Activated naive CD4-positive, alpha-beta T cell treated with anti-CD3 and anti-CD28 coated beads, Interleukin-2, amount 50 U/mL, for 24 hours (primary cell): ENCODE data around the gene AGAP1.

Experiments used
- H3K27ac Mint-ChIP-seq: one replicate; pipeline ENCODE4 v1.8.0; 2021; ENCODE audit warnings: mild to moderate bottlenecking, mixed read lengths
- H3K27me3 Mint-ChIP-seq: one replicate; pipeline ENCODE4 v1.8.0; 2021; ENCODE audit warnings: mixed read lengths
- H3K36me3 Mint-ChIP-seq: one replicate; pipeline ENCODE4 v1.8.0; 2021; ENCODE audit warnings: mixed read lengths
- H3K4me1 Mint-ChIP-seq: one replicate; pipeline ENCODE4 v1.8.0; 2021; ENCODE audit warnings: mixed read lengths
- H3K4me3 Mint-ChIP-seq: one replicate; pipeline ENCODE4 v1.8.0; 2021; ENCODE audit warnings: mild to moderate bottlenecking, mixed read lengths
- H3K9me3 Mint-ChIP-seq: one replicate; pipeline ENCODE4 v1.8.0; 2021; ENCODE audit warnings: mixed read lengths

Gene AGAP1

DNA sequence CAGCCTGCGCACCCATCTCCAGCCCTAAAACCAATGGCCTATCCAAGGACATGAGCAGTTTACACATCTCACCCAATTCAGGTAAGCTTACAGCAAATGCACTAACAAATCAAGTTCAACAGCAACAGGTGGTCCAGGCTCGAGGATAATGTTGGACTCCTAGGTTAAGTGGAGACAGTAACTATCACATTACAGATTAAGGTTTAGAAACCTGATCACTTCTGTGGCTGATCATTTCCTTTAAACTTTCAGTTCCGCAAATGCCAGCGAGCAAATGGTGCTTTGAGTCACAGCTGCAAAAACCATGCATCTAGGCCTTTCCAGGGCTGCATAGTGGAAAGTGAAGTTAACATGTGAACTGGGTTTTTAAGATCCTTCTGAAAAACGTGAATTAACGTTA, 415.0 kb downstream of the AGAP1 start:
- Mint-ChIP-seq H3K9me3 (peaks cover under 1% of the 10 kb centered on the region), H3K27me3 (peaks cover 6% of the 10 kb centered on the region), H3K27ac (no peak overlapping the region), H3K36me3 (no peaks in the 10 kb centered on the region), H3K4me3 (no peak overlapping the region), H3K4me1 (no peaks in the 10 kb centered on the region)

DNA sequence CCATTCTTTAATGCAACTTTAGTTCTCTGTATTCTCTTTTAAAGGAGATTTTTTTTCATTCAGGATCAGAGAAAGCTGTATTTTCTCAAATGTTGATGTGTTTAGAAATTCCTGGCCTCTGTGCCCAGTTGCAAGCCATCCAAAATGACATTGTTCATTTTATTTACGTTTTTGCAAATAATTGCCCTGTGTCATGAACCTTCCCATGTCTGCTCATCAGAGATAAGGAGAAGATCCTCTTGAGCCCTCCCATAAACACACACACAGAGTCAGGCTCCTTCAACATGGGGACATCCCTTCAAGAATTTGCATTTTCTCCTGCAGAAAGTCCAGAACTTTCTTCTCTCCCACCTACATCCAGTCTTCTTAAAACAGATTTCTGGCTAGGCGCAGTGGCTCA, 415.5 kb downstream of the AGAP1 start:
- H3K4me3 Mint-ChIP-seq, result no peak overlapping the region
- H3K9me3 Mint-ChIP-seq, result peaks cover 3% of the 10 kb centered on the region
- no peak overlapping the region for H3K27ac Mint-ChIP-seq
- no peaks in the 10 kb centered on the region for H3K4me1 Mint-ChIP-seq
- H3K36me3 Mint-ChIP-seq, result no peaks in the 10 kb centered on the region
- peaks cover 8% of the 10 kb centered on the region for H3K27me3 Mint-ChIP-seq

DNA sequence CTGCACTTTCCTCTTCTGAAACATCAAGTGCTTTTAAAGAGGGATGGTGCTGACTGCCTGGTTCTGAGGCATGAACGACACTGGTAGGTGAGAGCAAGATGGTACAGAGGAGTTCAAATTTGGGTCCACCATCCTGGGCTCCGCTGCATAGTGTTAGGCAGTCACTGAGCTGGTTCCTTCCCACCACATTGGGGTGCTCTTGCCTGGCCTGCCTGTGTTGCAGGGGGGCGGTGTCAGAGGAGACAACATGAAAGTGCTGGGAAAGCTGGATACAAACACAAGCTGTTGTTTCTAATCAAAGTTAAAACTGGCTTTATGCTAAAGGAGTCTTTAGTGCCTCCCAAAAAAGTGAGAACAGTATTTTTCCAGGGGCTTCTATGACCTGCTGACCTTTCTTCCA, 416.2 kb downstream of the AGAP1 start:
- Mint-ChIP-seq H3K36me3 (no peaks in the 10 kb centered on the region), H3K27ac (no peak overlapping the region), H3K27me3 (peaks cover 12% of the 10 kb centered on the region), H3K4me3 (no peak overlapping the region), H3K4me1 (no peaks in the 10 kb centered on the region), H3K9me3 (peaks cover 3% of the 10 kb centered on the region)

DNA sequence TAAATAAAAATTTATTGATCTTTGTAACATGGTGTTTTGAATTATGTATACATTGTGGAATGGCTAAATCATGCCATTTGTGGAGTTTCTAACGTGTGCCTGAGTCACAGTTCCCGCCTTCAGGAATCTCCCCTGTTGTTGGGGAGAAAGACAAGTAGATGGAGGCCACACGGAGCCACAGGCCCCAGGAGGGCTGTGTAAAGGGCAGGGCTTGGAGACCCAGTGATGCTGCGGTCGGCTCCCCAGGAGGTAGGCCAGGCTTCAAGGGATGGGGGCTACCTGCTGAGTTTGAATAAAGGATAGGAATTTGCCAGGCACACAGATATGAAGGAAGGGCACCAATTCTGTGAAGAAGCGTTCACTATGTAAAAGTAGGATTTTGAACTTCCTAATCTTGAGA, 417.3 kb downstream of the AGAP1 start:
- H3K36me3 Mint-ChIP-seq, result no peaks in the 10 kb centered on the region
- no peaks in the 10 kb centered on the region for H3K4me1 Mint-ChIP-seq

DNA sequence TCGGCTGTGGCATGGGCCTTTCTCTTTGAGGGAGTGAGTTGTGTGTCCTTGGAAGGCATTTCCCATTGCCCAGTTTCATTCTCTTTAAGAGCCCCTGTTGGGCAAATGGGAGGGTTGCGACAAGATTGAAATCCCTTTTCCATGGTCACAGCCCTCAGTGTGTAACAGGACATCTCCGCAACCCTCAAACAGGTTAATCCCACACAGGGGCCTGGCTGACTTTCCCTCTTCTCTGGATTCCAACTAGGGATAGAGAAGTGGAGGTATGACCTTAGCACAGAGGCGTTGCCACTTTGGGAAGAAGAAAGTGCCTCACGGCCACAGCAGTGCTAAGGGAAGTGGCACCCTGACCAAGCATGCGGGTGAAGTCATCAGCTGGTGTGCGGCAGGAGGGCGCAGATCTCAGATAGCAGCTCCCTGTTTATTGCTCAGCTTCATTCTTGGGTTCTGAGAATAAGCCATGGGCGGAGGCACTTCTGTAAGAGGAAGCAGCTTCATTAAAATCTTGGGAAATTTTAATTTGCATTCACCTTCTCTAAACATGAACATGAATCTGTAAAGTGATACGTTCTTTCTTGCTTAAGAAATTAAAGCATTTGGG, 417.9 kb downstream of the AGAP1 start:
- Mint-ChIP-seq H3K9me3 (peaks cover 3% of the 10 kb centered on the region), H3K4me1 (no peaks in the 10 kb centered on the region), H3K27me3 (peaks cover 10% of the 10 kb centered on the region), H3K4me3 (no peak overlapping the region), H3K27ac (no peak overlapping the region), H3K36me3 (no peaks in the 10 kb centered on the region)

More for the DNA sequence above, 417.3 kb downstream of the AGAP1 start:
- peaks cover 11% of the 10 kb centered on the region for H3K27me3 Mint-ChIP-seq
- H3K4me3 Mint-ChIP-seq, result no peak overlapping the region
- peaks cover 3% of the 10 kb centered on the region for H3K9me3 Mint-ChIP-seq
- H3K27ac Mint-ChIP-seq, result no peak overlapping the region

DNA sequence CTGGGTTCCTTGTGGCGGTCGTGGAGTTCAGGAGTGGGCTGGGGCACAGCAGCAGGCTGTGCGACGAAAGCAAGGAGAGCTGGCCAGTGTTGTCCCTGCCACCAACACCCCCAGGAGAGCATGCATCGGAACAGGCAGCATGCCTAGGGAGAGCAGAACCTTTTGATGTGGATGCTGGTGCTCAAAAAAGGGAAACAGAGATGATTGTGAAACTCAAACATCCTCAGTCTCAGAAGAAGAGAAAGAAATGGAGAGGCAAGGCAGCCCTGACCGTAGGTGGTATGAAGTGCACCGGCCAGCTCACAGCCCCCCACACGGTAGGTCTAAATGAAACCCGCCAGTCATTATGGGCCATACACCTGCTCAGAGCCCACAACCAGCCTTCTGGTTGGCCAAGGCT, 420.9 kb downstream of the AGAP1 start:
- no peak overlapping the region for H3K4me3 Mint-ChIP-seq
- peaks cover 10% of the 10 kb centered on the region for H3K27me3 Mint-ChIP-seq
- no peak overlapping the region for H3K27ac Mint-ChIP-seq
- peaks cover 3% of the 10 kb centered on the region for H3K9me3 Mint-ChIP-seq
- H3K4me1 Mint-ChIP-seq, result no peaks in the 10 kb centered on the region
- H3K36me3 Mint-ChIP-seq, result no peaks in the 10 kb centered on the region

DNA sequence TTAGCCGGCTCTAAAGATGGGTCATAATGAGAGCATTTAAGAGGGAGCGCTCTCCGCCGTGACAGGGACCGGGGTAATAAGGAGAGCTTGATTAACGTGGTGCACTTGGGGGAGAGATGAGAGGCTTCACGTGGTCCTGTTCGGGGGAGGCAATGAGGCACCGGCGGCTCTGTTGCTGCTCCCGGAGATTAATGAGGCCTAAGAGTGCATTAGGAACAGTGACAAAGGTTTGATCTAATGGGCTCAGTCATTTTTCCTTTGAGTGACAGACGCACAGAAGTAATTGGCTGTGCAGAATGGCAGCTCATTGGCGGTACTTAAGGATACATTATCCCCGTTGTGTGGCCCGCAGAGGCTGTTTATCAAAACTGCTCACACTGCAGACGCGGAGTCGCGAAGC, 423.7 kb downstream of the AGAP1 start:
- H3K36me3 Mint-ChIP-seq, result no peaks in the 10 kb centered on the region
- H3K27me3 Mint-ChIP-seq, result peaks cover 7% of the 10 kb centered on the region
- H3K27ac Mint-ChIP-seq, result no peak overlapping the region
- H3K4me1 Mint-ChIP-seq, result no peaks in the 10 kb centered on the region
- peaks cover 3% of the 10 kb centered on the region for H3K9me3 Mint-ChIP-seq
- no peak overlapping the region for H3K4me3 Mint-ChIP-seq

DNA sequence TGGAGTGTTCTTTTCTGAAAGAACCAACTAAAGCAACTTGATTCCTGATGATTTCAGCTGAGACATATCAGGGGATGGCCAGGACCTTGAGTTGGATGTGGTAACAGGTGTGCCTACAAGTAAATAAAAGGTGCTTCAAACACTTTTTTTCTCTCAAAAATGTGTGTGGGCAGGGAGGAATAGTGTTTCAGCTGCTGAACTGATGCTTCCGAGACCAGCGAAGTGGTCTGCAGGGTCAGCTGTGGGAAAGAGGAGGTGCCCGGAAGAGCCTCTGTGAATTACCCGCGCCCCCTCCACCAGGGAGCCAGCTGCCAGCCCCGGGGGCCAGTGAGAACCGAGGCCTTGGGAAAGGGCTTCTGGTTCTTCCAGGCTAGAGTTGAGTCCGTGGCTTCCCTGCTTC, 425.0 kb downstream of the AGAP1 start:
- no peaks in the 10 kb centered on the region for H3K36me3 Mint-ChIP-seq
- H3K4me1 Mint-ChIP-seq, result no peaks in the 10 kb centered on the region
- H3K4me3 Mint-ChIP-seq, result no peak overlapping the region
- H3K27me3 Mint-ChIP-seq, result peaks cover 7% of the 10 kb centered on the region
- peaks cover 3% of the 10 kb centered on the region for H3K9me3 Mint-ChIP-seq
- H3K27ac Mint-ChIP-seq, result no peak overlapping the region

DNA sequence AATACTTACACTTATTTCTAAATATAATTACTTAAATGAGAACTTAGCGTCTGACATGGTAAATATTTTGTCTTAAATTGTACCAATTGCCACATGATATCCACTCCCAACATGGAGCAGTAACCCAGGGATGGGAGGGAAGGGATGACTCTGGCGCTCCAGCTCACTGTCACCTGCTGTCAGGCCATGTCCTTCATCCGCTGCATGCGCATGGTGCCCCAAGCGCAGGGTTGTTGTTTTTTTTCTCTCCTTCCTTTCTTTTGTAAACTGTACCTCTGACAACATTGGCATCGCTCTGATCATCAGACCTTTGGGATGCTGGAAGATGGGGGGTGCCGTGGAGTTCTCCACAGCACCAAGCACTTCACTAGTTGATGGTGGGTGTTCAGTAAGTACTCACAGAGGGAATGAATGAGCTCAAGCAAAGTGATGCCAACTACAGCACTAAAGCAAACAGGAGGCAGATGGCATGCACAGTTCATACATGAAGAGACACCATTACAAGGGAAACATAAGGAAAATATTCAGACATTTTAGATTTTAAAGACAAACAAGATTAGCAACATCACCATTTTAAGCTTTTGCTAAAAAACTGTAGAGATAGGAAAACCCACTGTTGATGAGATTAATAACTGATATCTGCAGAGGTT, 426.5 kb downstream of the AGAP1 start:
- Mint-ChIP-seq H3K9me3 (no peaks in the 10 kb centered on the region), H3K4me3 (no peak overlapping the region), H3K27ac (no peak overlapping the region), H3K36me3 (no peaks in the 10 kb centered on the region), H3K27me3 (no peaks in the 10 kb centered on the region), H3K4me1 (no peaks in the 10 kb centered on the region)

DNA sequence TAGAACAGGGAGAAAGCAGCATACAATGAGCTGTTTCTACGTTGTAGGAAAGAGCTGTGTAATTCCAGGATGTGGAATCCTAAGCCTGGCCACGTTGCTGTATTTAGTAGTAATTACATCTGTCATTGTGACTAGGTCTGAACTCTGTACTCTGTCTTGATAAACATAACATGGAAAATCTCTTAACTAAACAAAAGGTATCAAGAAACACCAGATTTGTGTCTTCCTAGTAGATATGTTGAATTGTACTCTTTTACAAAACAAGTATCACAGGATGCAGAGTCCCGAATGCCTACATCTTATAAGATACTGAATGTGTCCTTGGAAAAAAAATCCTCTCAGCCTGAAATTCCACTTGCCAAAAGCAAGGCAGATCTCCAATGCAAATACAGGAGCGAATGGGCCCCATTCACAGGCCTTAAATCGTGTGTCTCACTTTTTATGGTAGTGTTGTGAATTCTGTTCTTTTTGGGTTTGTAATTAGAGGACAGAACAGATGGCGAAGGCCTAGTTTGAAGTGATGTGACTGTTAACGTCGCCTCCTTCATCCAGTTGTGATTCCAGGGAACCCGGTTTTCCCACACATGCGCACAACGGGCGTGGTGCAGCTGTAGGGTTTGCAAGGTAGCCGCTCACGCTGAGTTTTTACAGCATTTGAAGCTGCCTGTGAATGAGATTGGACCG, 427.8 kb downstream of the AGAP1 start:
- no peaks in the 10 kb centered on the region for H3K27me3 Mint-ChIP-seq

DNA sequence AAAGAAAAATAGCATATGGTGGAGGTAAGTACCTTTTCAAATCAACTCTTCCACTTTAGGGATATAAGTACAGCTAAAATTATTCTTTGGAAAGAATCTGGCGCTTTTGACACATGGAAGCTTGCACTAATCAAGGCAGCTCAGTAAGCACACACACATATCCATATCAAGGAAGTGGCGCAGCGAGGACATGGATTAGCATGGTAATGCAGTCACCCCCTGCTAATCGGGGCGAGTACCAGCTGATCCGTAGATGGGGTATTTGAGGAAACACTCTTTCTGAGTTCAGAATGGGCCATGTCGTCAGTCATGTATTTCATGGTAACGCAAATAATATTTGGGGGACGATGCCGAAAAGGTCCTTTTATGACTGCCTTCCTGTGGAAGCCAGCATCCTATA, 429.0 kb downstream of the AGAP1 start:
- Mint-ChIP-seq H3K27me3 (no peaks in the 10 kb centered on the region), H3K9me3 (no peaks in the 10 kb centered on the region), H3K4me3 (no peak overlapping the region), H3K27ac (no peak overlapping the region), H3K36me3 (no peaks in the 10 kb centered on the region), H3K4me1 (no peaks in the 10 kb centered on the region)

More for the DNA sequence above, 427.8 kb downstream of the AGAP1 start:
- H3K4me1 Mint-ChIP-seq, result no peaks in the 10 kb centered on the region
- H3K4me3 Mint-ChIP-seq, result no peak overlapping the region
- no peak overlapping the region for H3K27ac Mint-ChIP-seq
- no peaks in the 10 kb centered on the region for H3K36me3 Mint-ChIP-seq
- H3K9me3 Mint-ChIP-seq, result no peaks in the 10 kb centered on the region

DNA sequence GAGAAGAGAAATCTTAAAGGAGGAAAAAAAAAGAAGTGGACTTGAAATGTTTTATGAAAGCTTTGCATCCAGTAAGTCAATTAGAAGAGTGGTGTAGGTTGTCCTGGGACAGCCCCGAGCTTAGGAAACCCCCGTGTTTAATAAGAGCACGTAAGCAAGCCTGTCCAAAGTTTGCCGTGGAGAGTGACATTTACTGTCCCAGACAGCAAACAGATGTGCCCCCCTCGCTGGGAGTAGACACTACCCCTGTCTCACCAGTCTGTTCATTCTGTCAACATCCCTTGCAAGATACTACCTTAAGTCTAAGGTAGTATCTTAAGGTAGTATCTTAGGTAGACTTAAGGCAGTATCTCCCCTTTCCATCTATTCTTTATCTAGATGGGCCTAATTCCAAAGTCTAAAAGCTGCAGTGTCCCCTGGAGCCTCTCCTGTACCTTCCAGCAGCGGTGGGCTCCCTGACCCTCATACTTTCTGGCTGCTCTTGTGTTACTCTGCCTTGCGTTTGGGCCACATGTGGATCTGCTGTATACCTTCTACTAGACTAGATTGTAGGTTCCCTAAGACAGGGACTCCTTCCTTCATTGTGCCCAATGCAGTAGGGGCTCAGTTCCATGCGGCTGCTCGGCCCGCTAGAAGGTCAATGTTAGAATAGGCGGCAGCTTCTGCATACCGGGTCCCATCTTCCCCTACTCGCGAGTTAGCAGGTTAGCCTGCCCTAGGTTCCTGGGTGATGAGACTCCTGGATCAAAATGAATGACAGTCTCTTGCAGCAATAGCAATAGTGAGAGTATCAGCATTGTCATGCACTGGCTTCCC, 430.2 kb downstream of the AGAP1 start:
- H3K36me3 Mint-ChIP-seq, result no peaks in the 10 kb centered on the region
- no peaks in the 10 kb centered on the region for H3K27me3 Mint-ChIP-seq
- no peaks in the 10 kb centered on the region for H3K9me3 Mint-ChIP-seq
- H3K27ac Mint-ChIP-seq, result no peak overlapping the region
- H3K4me1 Mint-ChIP-seq, result no peaks in the 10 kb centered on the region
- no peak overlapping the region for H3K4me3 Mint-ChIP-seq

DNA sequence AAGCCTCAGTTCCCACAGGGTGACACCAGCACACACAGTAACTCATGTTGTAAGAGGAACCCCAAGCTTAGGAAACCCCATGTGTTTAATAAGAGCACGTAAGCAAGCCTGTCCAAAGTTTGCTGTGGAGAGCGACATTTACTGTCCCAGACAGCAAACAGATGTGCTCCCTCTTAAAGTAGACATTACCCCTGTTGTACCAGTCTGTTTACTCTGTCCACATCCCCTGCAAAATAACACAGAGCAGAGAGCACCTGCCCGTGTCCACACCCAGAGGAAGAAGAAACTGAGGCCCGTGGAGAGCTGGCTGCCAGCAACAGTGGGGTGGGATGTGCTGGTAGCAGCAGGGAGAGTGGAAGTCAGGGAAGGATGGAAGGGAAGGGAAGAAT, 430.8 kb downstream of the AGAP1 start:
- H3K4me1 Mint-ChIP-seq, result no peaks in the 10 kb centered on the region
- no peaks in the 10 kb centered on the region for H3K36me3 Mint-ChIP-seq
- H3K27me3 Mint-ChIP-seq, result no peaks in the 10 kb centered on the region
- H3K4me3 Mint-ChIP-seq, result no peak overlapping the region
- no peak overlapping the region for H3K27ac Mint-ChIP-seq
- no peaks in the 10 kb centered on the region for H3K9me3 Mint-ChIP-seq

DNA sequence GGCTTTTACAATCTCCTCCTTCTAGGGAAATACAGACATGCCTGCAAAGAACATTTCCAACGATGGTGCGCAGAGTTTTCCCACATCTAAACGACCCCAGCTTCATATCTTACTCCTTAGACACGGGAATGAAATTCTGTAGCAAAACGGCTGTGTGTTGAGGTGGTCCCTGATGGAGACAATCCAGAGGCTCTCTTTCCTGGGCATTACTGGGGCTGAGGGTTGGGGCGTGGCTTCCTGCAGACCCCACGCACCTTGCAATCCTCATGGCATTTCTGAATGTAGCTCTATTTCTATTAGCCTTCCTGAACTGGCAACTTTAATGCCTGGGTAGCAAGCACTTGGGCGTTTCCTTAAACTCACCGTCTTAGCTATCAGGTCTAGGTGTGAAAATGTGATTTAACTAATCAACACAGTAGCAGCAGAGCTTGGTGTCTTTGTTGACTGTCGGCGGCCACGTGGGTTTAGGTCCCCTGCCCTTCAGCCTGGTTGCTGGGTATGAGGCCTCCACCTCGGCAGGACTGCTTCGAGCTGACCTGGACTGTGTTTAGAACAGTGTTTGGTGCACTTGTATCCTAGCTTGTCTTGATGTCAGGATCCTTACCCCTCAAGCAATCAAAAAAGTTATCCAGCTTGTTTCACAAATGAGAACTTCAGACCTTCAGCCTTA, 431.5 kb downstream of the AGAP1 start:
- no peaks in the 10 kb centered on the region for H3K36me3 Mint-ChIP-seq
- H3K27ac Mint-ChIP-seq, result no peak overlapping the region
- H3K27me3 Mint-ChIP-seq, result no peaks in the 10 kb centered on the region
- no peaks in the 10 kb centered on the region for H3K9me3 Mint-ChIP-seq
- no peaks in the 10 kb centered on the region for H3K4me1 Mint-ChIP-seq
- H3K4me3 Mint-ChIP-seq, result no peak overlapping the region

DNA sequence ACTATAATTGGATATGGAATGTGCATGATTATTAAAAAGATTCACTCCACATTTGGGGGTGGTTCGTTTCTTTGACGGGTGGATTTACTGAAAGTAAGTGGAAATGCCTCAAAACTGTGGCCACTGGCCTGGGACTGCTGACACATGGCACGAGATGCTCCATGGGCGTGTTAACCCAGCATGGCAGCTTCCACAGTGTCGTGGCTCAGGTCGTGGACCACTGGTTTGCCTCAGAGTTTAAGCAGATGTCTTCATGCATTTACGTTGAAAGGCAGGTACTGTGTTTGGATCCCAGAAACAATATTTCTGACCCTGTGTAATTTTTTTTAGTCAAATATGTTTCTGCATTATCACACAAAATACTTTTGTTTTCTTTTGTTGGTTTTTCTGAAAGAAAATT, 432.4 kb downstream of the AGAP1 start:
- Mint-ChIP-seq H3K4me1 (no peaks in the 10 kb centered on the region), H3K4me3 (no peak overlapping the region), H3K27me3 (no peaks in the 10 kb centered on the region), H3K9me3 (no peaks in the 10 kb centered on the region), H3K27ac (no peak overlapping the region), H3K36me3 (no peaks in the 10 kb centered on the region)
